ENCODE measurements around the gene CCDC88C.
"Not testable (repeated sequence)": the region's sequence is repeated elsewhere in the genome, so short reads cannot be mapped to it uniquely, and the experiment has no call there.

The CCDC88C gene

DNA sequence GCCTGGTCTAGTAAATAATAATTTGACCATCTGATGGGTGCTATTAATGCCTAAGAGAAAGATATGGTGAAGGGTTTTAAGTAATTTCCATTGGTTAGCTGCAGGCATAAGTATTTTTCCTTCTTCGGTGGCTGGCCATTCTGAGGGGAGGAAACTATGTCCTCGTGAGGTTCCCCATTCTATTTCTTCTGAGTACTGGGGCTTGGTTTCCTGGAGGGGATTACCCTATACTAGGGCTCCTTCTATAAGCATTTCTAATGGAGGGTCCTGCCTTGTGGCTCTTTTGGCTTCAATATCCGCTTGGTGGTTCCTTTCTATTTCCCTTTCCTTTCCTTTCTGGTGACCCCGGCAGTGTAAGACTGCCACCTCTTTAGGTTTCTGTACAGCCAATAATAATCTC is 191.3 kb downstream of the CCDC88C start:
- not testable (repeated sequence) for DNase-seq (ENCODE audit: low read depth in 2 of 2)

DNA sequence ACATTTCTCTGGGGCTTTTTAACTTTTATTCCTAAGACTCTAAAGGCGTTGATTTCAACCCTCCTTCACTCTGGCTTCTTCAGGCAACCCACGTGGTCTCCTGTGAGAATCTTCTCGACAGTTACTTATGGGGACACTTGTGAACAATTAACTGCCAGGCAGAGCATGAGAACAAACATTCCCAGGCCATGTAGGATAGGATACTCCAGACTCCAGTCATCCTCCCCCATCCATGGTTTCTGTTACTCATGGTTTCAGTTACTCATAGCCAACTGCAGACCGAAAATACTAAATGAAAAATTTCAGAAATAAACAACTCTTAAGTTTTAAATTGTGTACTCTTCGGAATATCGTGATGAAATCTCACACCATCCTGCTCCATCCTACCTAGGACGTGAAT is 192.6 kb downstream of the CCDC88C start:
- DNase-seq (ENCODE audit: low read depth in 2 of 2), result no peak

DNA sequence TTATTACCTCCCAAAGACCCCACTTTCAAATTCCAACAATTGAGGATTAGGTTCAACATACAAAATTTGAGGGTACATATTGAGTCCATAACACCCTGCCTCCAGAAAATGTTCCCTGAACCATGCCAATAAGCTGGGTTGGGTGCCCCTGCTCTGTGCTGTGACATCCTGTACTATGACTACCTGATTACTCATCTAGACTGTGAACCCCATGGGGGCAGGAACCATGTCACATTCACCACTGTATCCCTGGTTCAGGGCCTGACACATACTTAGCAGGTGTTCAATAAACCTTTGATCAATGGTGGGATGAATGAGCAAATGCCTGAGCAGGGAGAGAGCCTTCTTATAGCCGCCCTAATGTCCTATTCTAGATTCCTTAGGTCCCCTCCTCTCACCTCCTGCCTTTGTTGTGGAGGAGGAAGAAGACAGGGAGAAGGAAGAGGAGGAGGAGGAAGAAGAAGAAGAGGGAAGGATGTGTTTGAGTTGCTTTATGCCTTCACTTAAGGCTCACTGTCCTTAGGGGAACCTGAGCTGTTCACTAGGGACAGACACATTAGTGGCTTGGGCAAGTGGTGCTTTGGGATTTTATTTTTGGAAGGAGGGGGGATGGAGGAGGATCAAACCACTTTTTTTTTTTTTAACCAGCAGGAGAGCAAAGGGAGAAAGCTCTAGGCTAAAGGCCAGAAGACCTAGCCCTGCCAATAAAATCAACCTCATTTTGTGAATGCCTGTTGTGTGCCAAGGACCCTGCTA is 194.4 kb downstream of the CCDC88C start:
- DNase-seq (ENCODE audit: low read depth in 2 of 2), result no peak

All from activated CD8-positive, alpha-beta memory T cell treated with anti-CD3 and anti-CD28 coated beads for 4 hours (primary cell).